ENCODE results near the gene ADGRL2.

ADGRL2 gene

GRCh38 chr1:81805537-81806431 lies 5.0 kb downstream of the ADGRL2 start:
- DNase-seq: no peak

- DNase-seq: no peak
Measured at GRCh38 chr1:81806432-81806770, 5.7 kb downstream of the ADGRL2 start.

- no peak for DNase-seq
Measured at GRCh38 chr1:81808760-81809159, 8.0 kb downstream of the ADGRL2 start.

GRCh38 chr1:81809808-81810207 lies 9.1 kb downstream of the ADGRL2 start:
- no peak for DNase-seq

GRCh38 chr1:81811757-81812371 lies 11.1 kb downstream of the ADGRL2 start:
- no peak for DNase-seq

GRCh38 chr1:81812712-81813111 lies 12.0 kb downstream of the ADGRL2 start:
- no peak for DNase-seq

GRCh38 chr1:81813691-81814090 lies 13.0 kb downstream of the ADGRL2 start:
- DNase-seq: no peak

- DNase-seq: no peak
Measured at GRCh38 chr1:81819613-81820012, 18.9 kb downstream of the ADGRL2 start.

GRCh38 chr1:81820765-81821164 lies 20.0 kb downstream of the ADGRL2 start:
- DNase-seq: no peak

- no peak for DNase-seq
Measured at GRCh38 chr1:81823082-81823481, 22.3 kb downstream of the ADGRL2 start.

GRCh38 chr1:81824759-81825158 lies 24.0 kb downstream of the ADGRL2 start:
- no peak for DNase-seq

- DNase-seq: no peak
Measured at GRCh38 chr1:81827942-81828341, 27.2 kb downstream of the ADGRL2 start.

- no peak for DNase-seq
Measured at GRCh38 chr1:81832573-81832972, 31.8 kb downstream of the ADGRL2 start.

- no peak for DNase-seq
Measured at GRCh38 chr1:81833722-81834121, 33.0 kb downstream of the ADGRL2 start.

GRCh38 chr1:81834268-81834667 lies 33.5 kb downstream of the ADGRL2 start:
- no peak for DNase-seq

GRCh38 chr1:81834921-81835698 lies 34.4 kb downstream of the ADGRL2 start:
- DNase-seq: no peak

- no peak for DNase-seq
Measured at GRCh38 chr1:81836007-81836626, 35.4 kb downstream of the ADGRL2 start.

GRCh38 chr1:81838600-81839218 lies 38.0 kb downstream of the ADGRL2 start:
- DNase-seq: no peak

- DNase-seq: no peak
Measured at GRCh38 chr1:81840805-81841204, 40.1 kb downstream of the ADGRL2 start.

- no peak for DNase-seq
Measured at GRCh38 chr1:81841795-81842194, 41.1 kb downstream of the ADGRL2 start.

- no peak for DNase-seq
Measured at GRCh38 chr1:81844477-81844876, 43.7 kb downstream of the ADGRL2 start.

- no peak for DNase-seq
Measured at GRCh38 chr1:81846630-81847029, 45.9 kb downstream of the ADGRL2 start.
